Activated T-helper 1 cell treated with Interleukin-2 at 50 U/mL for 16 hours (primary cell): ENCODE results near the gene MAP2K6.

ENCODE experiments used
- DNase-seq: peaks from one replicate; pipeline ENCODE4 v3.0.0-alpha.2; 2020; ENCODE audit warnings: low read depth

Gene MAP2K6

GRCh38 chr17:69578385-69578936, 164.0 kb downstream of the MAP2K6 start:
- DNase-seq: no peak

GRCh38 chr17:69579961-69580677, 165.6 kb downstream of the MAP2K6 start:
- no peak for DNase-seq

- no peak for DNase-seq
These were observed 166.8 kb downstream of the MAP2K6 start for GRCh38 chr17:69581061-69581961.

- no peak for DNase-seq
These were observed 173.8 kb downstream of the MAP2K6 start for GRCh38 chr17:69588316-69588715.

GRCh38 chr17:69588827-69589239, 174.3 kb downstream of the MAP2K6 start:
- no peak for DNase-seq

- DNase-seq: no peak
These were observed 176.2 kb downstream of the MAP2K6 start for GRCh38 chr17:69590671-69591070.

- DNase-seq: no peak
These were observed 178.3 kb downstream of the MAP2K6 start for GRCh38 chr17:69592692-69593350.

GRCh38 chr17:69593351-69593715, 178.8 kb downstream of the MAP2K6 start:
- no peak for DNase-seq

- no peak for DNase-seq
These were observed 179.2 kb downstream of the MAP2K6 start for GRCh38 chr17:69593716-69594115.

- DNase-seq: no peak
These were observed 180.1 kb downstream of the MAP2K6 start for GRCh38 chr17:69594641-69595040.

GRCh38 chr17:69596141-69596540, 181.6 kb downstream of the MAP2K6 start:
- DNase-seq: no peak

GRCh38 chr17:69597898-69598692, 183.6 kb downstream of the MAP2K6 start:
- no peak for DNase-seq

GRCh38 chr17:69602972-69603371, 188.5 kb downstream of the MAP2K6 start:
- no peak for DNase-seq
